Endothelial cell of umbilical vein (primary cell): ENCODE measurements around the gene MIA3. TPM values are rescaled to one million over a fixed set of nuclear protein-coding genes. Genes with fewer than 3 reads are reported as not detected.

Source experiments
- BruUV-seq: library from RNA; stranded (reverse); fragments of 400-500 nt; replicated peaks from 2 replicates; lab custom pipeline; 2021; lab: Mats Ljungman, UMichigan
- CTCF ChIA-PET: fragments of 300-600, 350-600 bp; sonication (Branson Sonifier 250); formaldehyde crosslinking; loops from one replicate; lab custom pipeline; 2021; ENCODE audit warnings: antibody characterized with exemption, inconsistent platforms; lab: Charles Lee
- POLR2A ChIA-PET: fragments of 300-600, 350-600 bp; sonication (Branson Sonifier 250); formaldehyde crosslinking; loops from one replicate; lab custom pipeline; 2021; ENCODE audit warnings: antibody characterized with exemption, inconsistent platforms; lab: Charles Lee
- DNase-seq: peaks from one replicate; pipeline ENCODE4 v3.0.0-alpha.2; 2011; ENCODE audit warnings: low read depth, low spot score
- FAIRE-seq: peaks from 2 replicates; lab custom pipeline; 2011; peaks lifted over from hg19 to GRCh38; lab: Jason Lieb, UNC
- H2AFZ ChIP-seq: 2 replicates; pipeline ENCODE4 v1.6.0; 2012; ENCODE audit warnings: low read depth, low read length, control low read depth, inconsistent platforms
- H3K27ac ChIP-seq: 2 replicates; pipeline ENCODE4 v1.5.1; 2011; ENCODE audit warnings: low read depth, mild to moderate bottlenecking, control low read depth, low read length, moderate library complexity; ENCODE audit not compliant: insufficient read depth
- H3K27me3 ChIP-seq, 2 experiments: 2 replicates each; pipeline versions ENCODE4 v1.6.0 to v1.6.1; 2011; ENCODE audit warnings: low read length in 2 of 2, mixed read lengths in 1 of 2; ENCODE audit not compliant: control insufficient read depth in 2 of 2, insufficient read depth in 2 of 2
- H3K36me3 ChIP-seq, 2 experiments: 2 replicates in 1 of 2; 3 replicates in 1 of 2; pipeline ENCODE4 v1.5.1; 2011; ENCODE audit warnings: low read length in 2 of 2, mild to moderate bottlenecking in 1 of 2, moderate library complexity in 1 of 2; ENCODE audit not compliant: control insufficient read depth in 2 of 2, insufficient read depth in 2 of 2; ENCODE audit errors: extremely low read depth in 1 of 2
- H3K4me1 ChIP-seq: 3 replicates; pipeline ENCODE4 v1.5.1; 2011; ENCODE audit warnings: mild to moderate bottlenecking, low read length; ENCODE audit not compliant: control insufficient read depth, insufficient read depth; ENCODE audit errors: extremely low read depth
- H3K4me2 ChIP-seq: 2 replicates; pipeline ENCODE4 v1.6.1; 2011; ENCODE audit warnings: low read length, control low read depth, mixed read lengths; ENCODE audit not compliant: insufficient read depth
- H3K4me3 ChIP-seq, 3 experiments: fragments of 200-600 bp in 1 of 3; sonication (generic), shearing (Covaris generic) in 1 of 3; replicated peaks in 1 of 3; 2 replicates each; pipeline ENCODE4 v1.5.1; 2011 to 2016; ENCODE audit warnings: control low read depth in 3 of 3, low read length in 3 of 3, mild to moderate bottlenecking in 2 of 3, inconsistent platforms in 1 of 3, low read depth in 1 of 3, moderate library complexity in 1 of 3; ENCODE audit not compliant: insufficient read depth in 1 of 3
- H3K79me2 ChIP-seq: 2 replicates; pipeline ENCODE4 v1.6.0; 2012; ENCODE audit warnings: low read length, inconsistent platforms; ENCODE audit not compliant: control insufficient read depth, insufficient read depth
- H3K9ac ChIP-seq: replicated peaks from 2 replicates; pipeline ENCODE3; 2011; ENCODE audit warnings: low read length, control low read depth; ENCODE audit not compliant: insufficient read depth; ENCODE audit errors: extremely low read depth
- H3K9me1 ChIP-seq: replicated peaks from 3 replicates; pipeline ENCODE4 v1.6.0; 2011; ENCODE audit warnings: mild to moderate bottlenecking, low read length; ENCODE audit not compliant: control insufficient read depth, insufficient read depth; ENCODE audit errors: extremely low read depth
- H3K9me3 ChIP-seq: replicated peaks from 2 replicates; pipeline ENCODE4 v1.5.1; 2012; ENCODE audit warnings: low read length, inconsistent platforms; ENCODE audit not compliant: control insufficient read depth, insufficient read depth
- H4K20me1 ChIP-seq: replicated peaks from 2 replicates; pipeline ENCODE3; 2011; ENCODE audit warnings: mild to moderate bottlenecking, low read length; ENCODE audit not compliant: control insufficient read depth, insufficient read depth; ENCODE audit errors: extremely low read depth
- CTCF ChIP-seq, 2 donors: IDR thresholded peaks; 1 replicate in 1 of 2; 2 replicates in 1 of 2; pipeline ENCODE4 v1.5.1; 2011; ENCODE audit warnings: low read length in 2 of 2, mild to moderate bottlenecking in 2 of 2, moderate library complexity in 2 of 2, control low read depth in 1 of 2, inconsistent platforms in 1 of 2, low read depth in 1 of 2; ENCODE audit not compliant: insufficient read depth in 1 of 2; ENCODE audit errors: extremely low read depth in 1 of 2
- EZH2 ChIP-seq: IDR thresholded peaks from 2 replicates; pipeline ENCODE4 v1.6.1; 2012; ENCODE audit warnings: borderline replicate concordance, low read depth, mild to moderate bottlenecking, moderate library complexity, low read length, inconsistent platforms; ENCODE audit not compliant: severe bottlenecking
- FOS ChIP-seq: IDR thresholded peaks from 2 replicates; pipeline ENCODE4 v1.6.1; 2011; ENCODE audit warnings: mild to moderate bottlenecking, low read length, moderate library complexity, borderline replicate concordance; ENCODE audit not compliant: insufficient read depth
- GATA2 ChIP-seq: IDR thresholded peaks from 2 replicates; pipeline ENCODE4 v1.7.0; 2011; ENCODE audit warnings: low read depth, mild to moderate bottlenecking, moderate library complexity, mixed read lengths, low read length; ENCODE audit not compliant: insufficient read length, insufficient read depth
- JUN ChIP-seq: IDR thresholded peaks from 2 replicates; pipeline ENCODE4 v1.6.1; 2011; ENCODE audit warnings: borderline replicate concordance, low read depth; ENCODE audit not compliant: insufficient read length, insufficient read depth
- MAX ChIP-seq: IDR thresholded peaks from 2 replicates; pipeline ENCODE4 v1.6.1; 2011; ENCODE audit not compliant: insufficient read depth, insufficient read length
- MYC ChIP-seq: IDR thresholded peaks from one replicate; pipeline ENCODE4 v1.6.1; 2011; ENCODE audit warnings: mild to moderate bottlenecking, low read depth, low read length
- POLR2A ChIP-seq: IDR thresholded peaks from 2 replicates; pipeline ENCODE4 v1.6.1; 2012; ENCODE audit warnings: low read depth, mild to moderate bottlenecking, control low read depth, low read length
- POLR2AphosphoS5 ChIP-seq: IDR thresholded peaks from 2 replicates; pipeline ENCODE4 v1.6.1; 2012; ENCODE audit warnings: low read depth, mild to moderate bottlenecking, control low read depth, low read length, moderate library complexity; ENCODE audit not compliant: insufficient read depth
- dilution Hi-C: fragments of 300-500 bp; cut with MboI; formaldehyde crosslinking; loops from one replicate; pipeline ENCODE4 v1.15.0; 2019; ENCODE audit warnings: low sequenced_read_pairs; ENCODE audit not compliant: extremely low pct_ligation_motif_present
- intact Hi-C: fragments of 100-400 bp; cut with micrococcal nuclease; formaldehyde crosslinking; loops from one replicate; pipeline ENCODE4 v1.10.0; 2022
- polyA plus RNA-seq, 4 experiments: library from polyadenylated mRNA; depleted of rRNA in 3 of 4; stranded (reverse) in 3 of 4; unstranded in 1 of 4; fragments of >200 nt; gene quantifications; 2 replicates each; pipeline versions ENCODE4 v1.2.1 to v1.2.3, GENCODE V29; 2011 to 2012; ENCODE audit warnings: missing spikeins in 1 of 4
- total RNA-seq: library from RNA; stranded (reverse); gene quantifications from 2 replicates; pipeline ENCODE4 v1.2.3, GENCODE V29; 2021

Gene MIA3
- total and polyA plus RNA-seq, 2 donors (not counting 3 experiments of a cell fraction or from before 2014, with no cell fraction given): 63.7 to 108 TPM

GRCh38 chr1:222654849-222655248 is 37.0 kb downstream of the MIA3 start:
- Histone ChIP-seq H3K9me1 (no peaks in the 10 kb centered on the region), H3K4me2 (no peak overlapping the region), H2AFZ (no peak overlapping the region), H4K20me1 (no peaks in the 10 kb centered on the region), H3K27me3 (no peaks in the 10 kb centered on the region), H3K9ac (no peak overlapping the region), H3K36me3 (peaks cover 17 to 35% of the 10 kb centered on the region in 2 experiments), H3K27ac (no peak overlapping the region), H3K79me2 (no peaks in the 10 kb centered on the region), H3K4me3 (no peak overlapping the region), H3K9me3 (no peaks in the 10 kb centered on the region), H3K4me1 (no peaks in the 10 kb centered on the region)
- intact Hi-C loops (no loop called here), dilution Hi-C loops (no loop called here)
- no TSS peak for BruUV-seq
- POLR2A ChIA-PET: no interaction called here
- TF ChIP-seq GATA2: no peak
- no peak for TF ChIP-seq POLR2AphosphoS5
- TF ChIP-seq JUN: no peak
- no peak for TF ChIP-seq FOS
- no peak for TF ChIP-seq CTCF (IDR thresholded peaks at IDR 0.05; ENCODE audit: extremely low read depth in 1 of 2, insufficient read depth in 1 of 2, low read depth in 1 of 2, low read length in 2 of 2)
- no peak for TF ChIP-seq MYC
- no peak for TF ChIP-seq MAX
- TF ChIP-seq POLR2A: no peak
- no peak for TF ChIP-seq EZH2
- peak; percentile 8 for DNase-seq
- CTCF ChIA-PET: interaction anchor here (0.8 kb wide), 1 partner anchor 20 kb away, joined by 5 read pairs; no protein-coding TSS in a partner anchor
- FAIRE-seq: no peak
